DOHH2 (cell line): ENCODE measurements around the gene S100G.

Source experiments
- CTCF ChIP-seq: fragments of 200-600 bp; sonication (generic); IDR thresholded peaks from one replicate; pipeline ENCODE4 v1.5.1; 2014; ENCODE audit warnings: antibody characterized with exemption, mild to moderate bottlenecking, low read depth, low read length; ENCODE audit not compliant: poor library complexity, severe bottlenecking
- EZH2phosphoT487 ChIP-seq: fragments of 200-600 bp; sonication (generic); IDR thresholded peaks from 2 replicates; pipeline ENCODE4 v1.6.1; 2017; ENCODE audit warnings: borderline replicate concordance, mild to moderate bottlenecking, antibody characterized with exemption, low read length, moderate library complexity, mixed read lengths

GRCh38 chrX:16606142-16606720 lies 43.7 kb upstream of the S100G start:
- TF ChIP-seq CTCF (no peak), EZH2phosphoT487 (no peak)
